GM13976 (cell line): ENCODE data around the gene TM9SF3.

Source experiments
- DNase-seq: peaks from one replicate; pipeline ENCODE4 v3.0.0; 2012; ENCODE audit warnings: low spot score
- CTCF ChIP-seq: IDR thresholded peaks from 2 replicates; pipeline ENCODE4 v1.5.1; 2012; ENCODE audit warnings: borderline replicate concordance, mild to moderate bottlenecking; ENCODE audit not compliant: insufficient read depth; ENCODE audit errors: extremely low read depth, missing control alignments, control extremely low read depth
- in situ Hi-C: fragments of 300-500 bp; cut with MboI; formaldehyde crosslinking; loops from one replicate; pipeline ENCODE4 v1.12.0; 2022; ENCODE audit warnings: low sequenced_read_pairs, mixed read lengths, inconsistent platforms; ENCODE audit not compliant: unreplicated experiment

Gene TM9SF3

GRCh38 chr10:96586419-96587263 is at the start of gene TM9SF3:
Gene TM9SF3, minus strand, starts transcription at chr10:96587012. Its CDS starts 177 bp downstream, at chr10:96586835.
- TF ChIP-seq CTCF: no peak
- in situ Hi-C loops: no loop called here
- peak; percentile 93 for DNase-seq

- no peak for TF ChIP-seq CTCF
- in situ Hi-C loops: loop anchor here (25.0 kb wide), 1 partner anchor 376 kb away; no protein-coding TSS in a partner anchor
- DNase-seq: no peak
Observed at GRCh38 chr10:96636551-96636950, 49.7 kb upstream of the TM9SF3 start.

- TF ChIP-seq CTCF: no peak
- in situ Hi-C loops: loop anchor here (25.0 kb wide), 1 partner anchor 379 kb away; no protein-coding TSS in a partner anchor
- DNase-seq: no peak
Observed at GRCh38 chr10:96632974-96633710, 46.3 kb upstream of the TM9SF3 start.

GRCh38 chr10:96627292-96627691 is 40.5 kb upstream of the TM9SF3 start:
- no peak for TF ChIP-seq CTCF
- DNase-seq: no peak
- in situ Hi-C loops: loop anchor here (25.0 kb wide), 1 partner anchor 385 kb away; no protein-coding TSS in a partner anchor

- in situ Hi-C loops: loop anchor here (25.0 kb wide), 1 partner anchor 386 kb away; no protein-coding TSS in a partner anchor
- no peak for TF ChIP-seq CTCF
- no peak for DNase-seq
Observed at GRCh38 chr10:96626795-96627194, 40.0 kb upstream of the TM9SF3 start.

- no peak for TF ChIP-seq CTCF
- no peak for DNase-seq
- in situ Hi-C loops: loop anchor here (25.0 kb wide), 1 partner anchor 387 kb away; no protein-coding TSS in a partner anchor
Observed at GRCh38 chr10:96625173-96625572, 38.4 kb upstream of the TM9SF3 start.
